SJSA1 (cell line): ENCODE results near the gene INO80D. TPM values are rescaled to one million over a fixed set of nuclear protein-coding genes. Genes with fewer than 3 reads are reported as not detected.

ENCODE experiments used
- DNase-seq, 2 experiments: peaks; one replicate each; pipeline ENCODE4 v3.0.0-alpha.2; 2015 to 2020; ENCODE audit warnings: low spot score in 2 of 2, low read depth in 1 of 2
- H3K27ac ChIP-seq: fragments of 250-450 bp; sonication (Bioruptor Pico); 2 replicates; pipeline ENCODE4 v1.5.1; 2020; ENCODE audit warnings: mild to moderate bottlenecking, moderate library complexity
- H3K27me3 ChIP-seq: fragments of 250-450 bp; sonication (Bioruptor Pico); replicated peaks from 2 replicates; pipeline ENCODE4 v1.5.1; 2020; ENCODE audit warnings: mild to moderate bottlenecking, moderate library complexity
- H3K36me3 ChIP-seq: fragments of 250-450 bp; sonication (Bioruptor Pico); 2 replicates; pipeline ENCODE4 v1.5.1; 2020; ENCODE audit warnings: mild to moderate bottlenecking
- H3K4me1 ChIP-seq: fragments of 250-450 bp; sonication (Bioruptor Pico); replicated peaks from 2 replicates; pipeline ENCODE4 v1.6.1; 2021; ENCODE audit warnings: mild to moderate bottlenecking
- H3K4me3 ChIP-seq: fragments of 250-450 bp; sonication (Bioruptor Pico); 2 replicates; pipeline ENCODE4 v1.5.1; 2020; ENCODE audit warnings: mild to moderate bottlenecking
- H3K9me3 ChIP-seq: fragments of 250-450 bp; sonication (Bioruptor Pico); replicated peaks from 2 replicates; pipeline ENCODE4 v1.5.1; 2020; ENCODE audit warnings: mild to moderate bottlenecking
- total RNA-seq: library from RNA; depleted of rRNA; stranded (reverse); fragments of >200 nt; shearing (Covaris generic); gene quantifications from 2 replicates; pipeline ENCODE4 v1.2.3, GENCODE V29; 2014; rRNA removed

The INO80D gene
- total RNA-seq, 1 experiment from 2014 or later, result 5.7 TPM

DNA sequence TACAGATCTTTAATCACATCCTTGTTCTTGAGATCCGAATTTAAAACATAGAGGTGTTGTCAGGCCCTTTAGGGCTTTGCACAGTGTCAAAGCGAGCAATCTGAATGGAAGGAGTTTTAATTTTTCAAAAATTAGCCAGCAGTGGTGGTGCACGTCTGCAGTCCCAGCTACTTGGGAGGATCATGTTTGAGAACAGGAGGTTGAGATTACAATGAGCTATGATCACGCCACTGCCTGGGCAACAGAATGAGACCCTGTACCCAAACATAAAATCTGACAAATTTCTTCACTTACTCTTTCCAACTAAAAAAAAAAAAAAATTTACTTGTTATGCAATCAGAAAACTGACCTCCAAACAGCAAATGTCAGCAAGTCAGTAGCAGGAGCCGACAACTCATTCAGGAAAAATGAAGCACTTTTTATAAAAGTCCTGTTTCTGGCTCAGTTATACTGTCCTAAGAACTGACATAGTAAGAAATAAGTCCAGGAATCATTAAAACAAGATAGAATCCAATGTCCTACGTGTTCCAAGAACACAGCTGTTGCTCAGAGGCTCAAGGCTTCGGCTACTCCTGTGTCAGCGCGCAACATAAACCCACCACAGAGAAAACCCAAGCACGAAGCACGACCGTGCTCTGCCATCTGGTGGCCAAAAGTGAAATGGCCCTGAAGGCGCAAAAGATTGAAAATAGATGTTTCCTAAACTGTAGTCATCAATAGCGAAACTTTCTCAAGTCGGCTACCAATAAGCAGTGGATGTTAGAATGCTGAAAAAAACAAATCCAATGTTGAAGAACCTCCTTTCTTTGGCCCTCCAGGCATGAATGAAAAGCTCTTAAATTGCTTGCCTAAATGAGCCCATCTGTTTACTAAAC lies 138.1 kb downstream of the INO80D start:
- Histone ChIP-seq H3K27ac (no peak overlapping the region), H3K4me1 (peaks cover 10% of the 10 kb centered on the region), H3K36me3 (no peaks in the 10 kb centered on the region), H3K4me3 (no peak overlapping the region), H3K9me3 (no peaks in the 10 kb centered on the region), H3K27me3 (no peaks in the 10 kb centered on the region)
- peak; percentile 51 to 64 for DNase-seq

DNA sequence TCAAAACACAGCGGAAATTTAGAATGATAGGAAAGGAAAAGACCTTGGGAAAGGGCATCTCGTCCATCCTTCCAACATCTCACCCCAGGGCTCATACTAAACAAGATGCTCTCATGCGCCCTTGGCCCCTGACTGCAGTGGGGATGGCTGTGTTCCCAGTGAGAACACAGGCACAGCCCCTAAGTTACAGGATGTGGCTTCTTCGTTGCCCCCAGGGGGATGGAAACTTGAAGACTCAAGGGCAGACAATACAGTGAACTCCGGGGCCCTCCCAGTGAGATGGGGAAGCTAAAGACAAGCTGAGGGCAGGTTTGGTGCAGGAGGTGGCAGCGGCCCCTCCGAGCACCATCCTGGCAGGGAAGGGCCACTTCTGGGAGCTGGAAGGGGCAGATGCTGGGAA lies 139.7 kb downstream of the INO80D start:
- H3K27ac ChIP-seq, result no peak overlapping the region
- DNase-seq, result no peak
- H3K9me3 ChIP-seq, result no peaks in the 10 kb centered on the region
- H3K4me3 ChIP-seq, result no peak overlapping the region
- peaks cover 10% of the 10 kb centered on the region for H3K4me1 ChIP-seq
- no peaks in the 10 kb centered on the region for H3K27me3 ChIP-seq
- no peaks in the 10 kb centered on the region for H3K36me3 ChIP-seq

Other genes with a start within 250 kb of the INO80D start
- gene NDUFS1, start 73.3 kb upstream of the INO80D start, total RNA-seq, result 162 and 178 TPM in 2 replicates
- gene EEF1B2, start 73.7 kb upstream of the INO80D start, total RNA-seq, result 474 and 513 TPM in 2 replicates
- gene ZDBF2, start 188.5 kb upstream of the INO80D start, total RNA-seq, result 15.2 and 16.8 TPM in 2 replicates